NCI-H524 treated with DMSO at 0.1 percent for 48 hours (cell line): ENCODE measurements around the gene PARD3B.

Experiments
- DNase-seq: peaks from one replicate; lab custom pipeline; 2025; lab: John Stamatoyannopoulos, UW

The PARD3B gene

DNA sequence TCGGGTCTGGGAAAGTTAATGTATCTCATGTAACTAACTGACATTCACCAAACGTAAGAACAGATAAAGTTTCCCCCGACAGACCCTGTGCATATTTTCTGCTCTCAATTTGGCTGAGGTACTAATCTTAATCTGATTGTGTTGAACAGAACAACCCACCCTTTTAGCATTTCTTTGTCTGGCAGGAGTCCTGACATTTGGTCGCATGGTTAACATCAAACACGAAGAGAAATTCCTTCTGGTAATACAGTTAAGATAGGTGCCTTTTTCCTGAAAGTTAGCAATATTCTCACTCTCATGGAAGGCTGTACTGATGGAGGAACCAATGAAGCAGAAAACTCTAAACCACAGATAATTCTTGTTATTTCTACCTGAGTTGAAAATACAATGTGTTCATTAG lies 520.8 kb downstream of the PARD3B start:
- DNase-seq = no peak

- DNase-seq = no peak
Observed at GRCh38 chr2:205069928-205070327, 524.7 kb downstream of the PARD3B start.

GRCh38 chr2:205070889-205071288 lies 525.6 kb downstream of the PARD3B start:
- DNase-seq = no peak

GRCh38 chr2:205073433-205074020 lies 528.3 kb downstream of the PARD3B start:
- DNase-seq = no peak

GRCh38 chr2:205076405-205076804 lies 531.1 kb downstream of the PARD3B start:
- no peak for DNase-seq

GRCh38 chr2:205077159-205077558 lies 531.9 kb downstream of the PARD3B start:
- no peak for DNase-seq

DNA sequence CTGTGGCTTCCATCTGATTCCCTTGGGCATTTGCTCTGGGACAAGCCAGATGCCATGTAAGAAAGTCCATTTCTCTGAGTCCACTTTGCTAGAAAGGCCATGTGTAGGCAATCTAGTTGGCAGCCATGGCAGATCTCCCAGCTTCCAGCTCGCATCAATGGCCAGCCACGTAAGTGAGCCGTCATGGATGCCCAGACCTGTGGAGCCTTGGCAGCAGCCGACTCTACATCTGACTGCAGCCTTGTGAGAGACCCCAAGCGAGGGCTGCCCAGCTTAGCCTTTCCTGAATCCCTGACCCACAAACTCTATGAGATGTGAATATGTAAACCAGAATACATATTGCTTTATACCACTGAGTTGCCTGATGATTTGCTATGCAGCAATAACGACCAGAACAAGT lies 533.5 kb downstream of the PARD3B start:
- no peak for DNase-seq

DNA sequence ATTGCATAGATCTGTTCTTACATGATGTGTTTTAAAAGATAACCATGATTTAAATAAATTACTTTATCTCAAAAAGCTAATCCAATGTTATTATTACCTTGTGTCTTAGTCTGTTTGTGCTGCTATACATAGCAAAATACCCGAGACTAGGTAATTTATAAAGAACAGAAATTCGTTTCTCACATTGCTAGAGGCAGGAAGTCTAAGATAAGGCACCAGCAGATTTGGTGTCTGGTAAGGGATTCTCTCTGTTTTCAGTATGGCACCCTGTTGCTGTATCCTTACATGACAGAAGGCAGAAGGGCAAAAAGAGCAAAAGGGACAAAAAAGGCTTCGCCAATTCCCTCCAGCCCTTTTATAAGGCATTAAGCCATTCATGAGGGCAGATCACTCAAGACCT lies 533.9 kb downstream of the PARD3B start:
- DNase-seq = no peak

GRCh38 chr2:205086662-205087061 lies 541.4 kb downstream of the PARD3B start:
- no peak for DNase-seq

DNA sequence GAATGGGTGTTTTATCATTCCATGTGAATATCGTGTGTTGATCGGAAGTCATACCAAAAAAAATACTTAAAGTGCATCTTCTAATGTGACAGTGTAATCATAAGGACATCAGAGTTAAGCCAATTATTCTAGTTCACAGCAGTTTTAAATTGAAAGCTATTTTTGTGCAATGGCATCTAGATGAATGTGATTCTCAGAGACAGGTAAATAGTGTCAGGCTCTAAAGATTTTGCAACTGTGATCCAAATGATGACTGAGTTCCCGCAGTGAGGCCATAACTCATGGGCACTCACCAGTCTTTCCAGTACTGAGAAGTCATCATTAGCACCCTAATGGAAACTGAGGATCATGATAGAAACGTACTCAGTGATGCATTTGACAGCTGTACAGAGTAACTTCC lies 542.6 kb downstream of the PARD3B start:
- DNase-seq = no peak

- DNase-seq = no peak
Observed at GRCh38 chr2:205089958-205090357, 544.7 kb downstream of the PARD3B start.

- DNase-seq = no peak
Observed at GRCh38 chr2:205091411-205091810, 546.1 kb downstream of the PARD3B start.

- DNase-seq = no peak
Observed at GRCh38 chr2:205094031-205094430, 548.8 kb downstream of the PARD3B start.

- no peak for DNase-seq
Observed at GRCh38 chr2:205103699-205104098, 558.4 kb downstream of the PARD3B start.

GRCh38 chr2:205107810-205108209 lies 562.5 kb downstream of the PARD3B start:
- DNase-seq = no peak

GRCh38 chr2:205115511-205115910 lies 570.2 kb downstream of the PARD3B start:
- no peak for DNase-seq

- DNase-seq = no peak
Observed at GRCh38 chr2:205117125-205117524, 571.9 kb downstream of the PARD3B start.

GRCh38 chr2:205119136-205119535 lies 573.9 kb downstream of the PARD3B start:
- DNase-seq = no peak

GRCh38 chr2:205128726-205129125 lies 583.5 kb downstream of the PARD3B start:
- no peak for DNase-seq

GRCh38 chr2:205129531-205129930 lies 584.3 kb downstream of the PARD3B start:
- no peak for DNase-seq

DNA sequence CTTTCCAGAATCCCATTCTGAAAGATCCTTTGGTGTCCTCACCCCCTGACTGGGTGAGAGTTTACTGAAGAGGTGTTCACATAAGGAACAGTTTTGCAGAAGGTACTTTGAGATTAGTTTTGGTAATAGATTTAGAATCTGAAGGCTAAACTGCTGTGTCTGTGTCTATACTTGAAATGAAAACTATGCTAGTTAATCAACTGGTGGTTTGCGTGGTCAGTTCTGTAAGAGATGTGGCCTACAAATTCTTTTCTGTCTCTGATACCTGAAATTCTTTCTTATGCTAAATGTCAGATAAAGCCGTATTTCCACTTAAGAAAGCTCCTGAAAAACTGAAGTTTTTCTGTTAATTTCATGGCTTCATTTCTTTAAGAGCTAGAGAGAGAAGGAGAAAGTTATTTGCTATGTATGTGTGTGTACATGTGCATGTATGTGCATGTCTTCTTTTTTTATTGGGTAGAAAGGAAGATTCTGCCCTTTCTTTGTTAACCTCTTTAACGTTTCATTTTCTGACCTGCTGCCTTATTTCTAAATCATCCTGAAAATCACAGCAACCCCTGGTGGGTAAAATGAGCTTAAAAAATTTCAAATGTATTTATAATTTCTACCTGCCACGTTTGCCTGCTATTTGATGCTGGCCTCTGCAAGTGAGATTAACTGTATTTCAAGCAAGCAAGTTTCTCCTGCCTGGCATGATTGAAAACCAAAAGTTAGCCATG lies 585.0 kb downstream of the PARD3B start:
- DNase-seq = no peak

GRCh38 chr2:205133544-205133943 lies 588.3 kb downstream of the PARD3B start:
- DNase-seq = no peak

DNA sequence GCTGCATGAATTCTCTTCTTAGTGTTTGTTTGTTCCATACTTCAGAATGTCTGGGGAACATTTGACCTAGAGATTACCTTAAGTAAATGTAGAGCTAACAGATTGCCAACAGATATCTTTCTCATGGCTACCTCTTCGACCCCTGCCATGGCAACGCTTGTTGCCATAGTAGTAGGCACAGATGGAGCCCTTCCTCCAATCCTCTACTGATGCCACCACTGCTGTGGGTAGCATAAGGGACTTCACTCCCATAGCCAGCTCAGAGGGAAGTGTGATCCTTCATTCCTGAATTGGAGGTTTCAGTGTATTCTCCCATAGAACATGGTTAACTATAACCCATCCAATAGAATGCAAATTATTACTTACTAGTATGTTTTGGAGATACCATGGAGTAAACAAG lies 593.5 kb downstream of the PARD3B start:
- DNase-seq = peak; percentile 20
